Measurements from ENCODE around the gene OR10K1. TPM values are rescaled to one million over a fixed set of nuclear protein-coding genes. Genes with fewer than 3 reads are reported as not detected.

The OR10K1 gene
- total and polyA plus RNA-seq, 3 donors from 2014 or later = not detected

DNA sequence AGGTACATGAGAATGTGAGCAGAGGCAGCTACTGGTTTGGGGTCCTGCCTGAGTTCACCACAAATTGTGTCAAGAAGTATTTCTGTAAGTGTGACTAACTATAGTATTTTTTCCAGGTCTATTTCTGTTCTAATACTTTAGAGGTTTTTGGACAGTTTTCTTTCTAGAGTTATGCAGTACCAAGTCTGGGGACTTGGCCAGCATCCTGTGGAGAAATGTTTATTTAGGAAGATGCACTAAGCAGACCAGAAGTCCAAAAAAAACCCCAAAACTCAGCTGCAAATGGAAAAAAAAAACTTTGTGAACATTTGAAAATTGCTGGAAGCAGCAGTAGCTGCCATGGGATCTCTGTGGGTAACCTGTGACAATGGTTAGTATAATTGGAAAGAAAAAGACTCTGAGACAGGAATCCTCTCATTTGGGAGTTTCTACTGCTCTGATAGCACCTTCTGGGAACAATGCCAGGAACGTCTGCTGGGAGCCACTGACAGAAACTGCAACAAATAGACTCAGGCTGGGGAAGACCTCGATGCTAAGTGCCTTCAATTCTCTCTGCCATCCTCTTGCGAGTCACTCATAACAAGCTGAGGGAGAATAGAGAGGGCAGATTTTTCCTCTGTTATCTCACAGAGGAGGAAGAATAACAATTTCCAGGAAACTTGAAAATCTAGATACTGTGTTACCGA is 48.0 kb downstream of the OR10K1 start:
- Histone ChIP-seq H3K27ac (no peak overlapping the region), H3K4me3 (no peak overlapping the region), H3K4me1 (no peaks in the 10 kb centered on the region), H3K36me3 (ENCODE audit: low read depth, missing control alignments) (no peaks in the 10 kb centered on the region), H3K9me3 (no peaks in the 10 kb centered on the region), H3K27me3 (no peaks in the 10 kb centered on the region)
- peak; percentile 89 for DNase-seq
- WGBS, 2 donors = 13 to 21% methylated on average over 4 of the region's 4 CpGs
- TF ChIP-seq, protein P1, sequence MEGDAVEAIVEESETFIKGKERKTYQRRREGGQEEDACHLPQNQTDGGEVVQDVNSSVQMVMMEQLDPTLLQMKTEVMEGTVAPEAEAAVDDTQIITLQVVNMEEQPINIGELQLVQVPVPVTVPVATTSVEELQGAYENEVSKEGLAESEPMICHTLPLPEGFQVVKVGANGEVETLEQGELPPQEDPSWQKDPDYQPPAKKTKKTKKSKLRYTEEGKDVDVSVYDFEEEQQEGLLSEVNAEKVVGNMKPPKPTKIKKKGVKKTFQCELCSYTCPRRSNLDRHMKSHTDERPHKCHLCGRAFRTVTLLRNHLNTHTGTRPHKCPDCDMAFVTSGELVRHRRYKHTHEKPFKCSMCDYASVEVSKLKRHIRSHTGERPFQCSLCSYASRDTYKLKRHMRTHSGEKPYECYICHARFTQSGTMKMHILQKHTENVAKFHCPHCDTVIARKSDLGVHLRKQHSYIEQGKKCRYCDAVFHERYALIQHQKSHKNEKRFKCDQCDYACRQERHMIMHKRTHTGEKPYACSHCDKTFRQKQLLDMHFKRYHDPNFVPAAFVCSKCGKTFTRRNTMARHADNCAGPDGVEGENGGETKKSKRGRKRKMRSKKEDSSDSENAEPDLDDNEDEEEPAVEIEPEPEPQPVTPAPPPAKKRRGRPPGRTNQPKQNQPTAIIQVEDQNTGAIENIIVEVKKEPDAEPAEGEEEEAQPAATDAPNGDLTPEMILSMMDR (IDR thresholded peaks at IDR 0.05) = no peak
- TF ChIP-seq POLR2A (IDR thresholded peaks at IDR 0.05) = no peak
- intact Hi-C loops (cut with DNase I; ENCODE audit: low total_unique reads) = no loop called here

DNA sequence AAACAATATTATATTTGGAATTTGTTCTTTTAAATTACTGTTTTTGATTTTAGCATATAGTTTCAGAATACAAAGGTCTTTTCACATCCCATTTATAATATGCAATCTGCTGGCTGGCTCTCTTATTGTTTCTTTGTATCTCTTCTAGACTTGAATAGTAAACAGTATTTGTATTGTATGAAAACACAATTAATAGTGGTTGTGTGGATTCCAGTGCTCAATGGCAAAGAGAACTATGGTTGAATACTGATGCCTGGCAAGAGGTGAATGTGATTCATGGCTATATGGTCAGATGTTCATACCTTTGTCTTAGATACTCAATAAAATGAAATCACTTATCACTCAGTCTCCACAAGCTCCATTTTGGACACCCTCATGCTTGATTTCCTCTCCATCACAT is 55.3 kb downstream of the OR10K1 start:
- no peaks in the 10 kb centered on the region for H3K9me3 ChIP-seq
- H3K4me1 ChIP-seq = no peaks in the 10 kb centered on the region
- no peaks in the 10 kb centered on the region for H3K36me3 ChIP-seq (ENCODE audit: low read depth, missing control alignments)
- no peak for DNase-seq
- intact Hi-C loops (cut with DNase I; ENCODE audit: low total_unique reads) = no loop called here
- no peak overlapping the region for H3K4me3 ChIP-seq
- H3K27ac ChIP-seq = no peak overlapping the region
- no peaks in the 10 kb centered on the region for H3K27me3 ChIP-seq
- TF ChIP-seq POLR2A (IDR thresholded peaks at IDR 0.05) = no peak
- TF ChIP-seq, protein P1 (IDR thresholded peaks at IDR 0.05) = no peak

Other genes with a start within 250 kb of the OR10K1 start
- under 1 TPM; 0.24 to 0.25 TPM for gene CD1A, start 207.4 kb upstream of the OR10K1 start, total RNA-seq
- not detected for gene CD1A, start 207.4 kb upstream of the OR10K1 start, polyA plus RNA-seq (ENCODE audit: insufficient read depth, low read depth, low replicate concordance)
- 1 to 10 TPM in 1 of 2 donors, not detected in 1; 1.2 TPM for gene CD1C, start 171.9 kb upstream of the OR10K1 start, total RNA-seq
- gene CD1C, start 171.9 kb upstream of the OR10K1 start, polyA plus RNA-seq (ENCODE audit: insufficient read depth, low read depth, low replicate concordance) = 3.1 TPM
- gene CD1B, start 130.3 kb upstream of the OR10K1 start, total RNA-seq = not detected
- 0.30 TPM for gene CD1B, start 130.3 kb upstream of the OR10K1 start, polyA plus RNA-seq (ENCODE audit: insufficient read depth, low read depth, low replicate concordance)
- gene CD1E, start 107.9 kb upstream of the OR10K1 start, total RNA-seq = 1 to 10 TPM in 1 of 2 donors, under 1 TPM in 1; 0.16 to 1.3 TPM
- 1.8 TPM for gene CD1E, start 107.9 kb upstream of the OR10K1 start, polyA plus RNA-seq (ENCODE audit: insufficient read depth, low read depth, low replicate concordance)
- gene OR10T2, start 62.4 kb upstream of the OR10K1 start, total RNA-seq = under 1 TPM in 1 of 2 donors, not detected in 1; 0.94 TPM
- not detected for gene OR10T2, start 62.4 kb upstream of the OR10K1 start, polyA plus RNA-seq (ENCODE audit: insufficient read depth, low read depth, low replicate concordance)
- not detected for gene OR10K2, start 35.6 kb upstream of the OR10K1 start, total RNA-seq
- not detected for gene OR10K2, start 35.6 kb upstream of the OR10K1 start, polyA plus RNA-seq (ENCODE audit: insufficient read depth, low read depth, low replicate concordance)
- gene OR10R2, start 10.4 kb downstream of the OR10K1 start, total RNA-seq = not detected
- not detected for gene OR10R2, start 10.4 kb downstream of the OR10K1 start, polyA plus RNA-seq (ENCODE audit: insufficient read depth, low read depth, low replicate concordance)
- gene OR6Y1, start 92.6 kb downstream of the OR10K1 start, total RNA-seq = not detected
- not detected for gene OR6Y1, start 92.6 kb downstream of the OR10K1 start, polyA plus RNA-seq (ENCODE audit: insufficient read depth, low read depth, low replicate concordance)
- not detected for gene OR6P1, start 108.7 kb downstream of the OR10K1 start, total RNA-seq
- not detected for gene OR6P1, start 108.7 kb downstream of the OR10K1 start, polyA plus RNA-seq (ENCODE audit: insufficient read depth, low read depth, low replicate concordance)
- not detected for gene OR10X1, start 118.1 kb downstream of the OR10K1 start, total RNA-seq
- gene OR10X1, start 118.1 kb downstream of the OR10K1 start, polyA plus RNA-seq (ENCODE audit: insufficient read depth, low read depth, low replicate concordance) = not detected
- gene OR10Z1, start 143.4 kb downstream of the OR10K1 start, total RNA-seq = not detected
- gene OR10Z1, start 143.4 kb downstream of the OR10K1 start, polyA plus RNA-seq (ENCODE audit: insufficient read depth, low read depth, low replicate concordance) = not detected
- 1 to 10 TPM; 3.4 to 4.2 TPM for gene SPTA1, start 224.9 kb downstream of the OR10K1 start, total RNA-seq
- 6.8 TPM for gene SPTA1, start 224.9 kb downstream of the OR10K1 start, polyA plus RNA-seq (ENCODE audit: insufficient read depth, low read depth, low replicate concordance)
- not detected for gene OR6K2, start 238.8 kb downstream of the OR10K1 start, total RNA-seq
- gene OR6K2, start 238.8 kb downstream of the OR10K1 start, polyA plus RNA-seq (ENCODE audit: insufficient read depth, low read depth, low replicate concordance) = not detected